Transverse colon (tissue), 4 donors: Measurements from ENCODE around the gene GABBR2. TPM values are rescaled to one million over a fixed set of nuclear protein-coding genes. Genes with fewer than 3 reads are reported as not detected.

ENCODE experiments used
- DNase-seq: peaks from one replicate; pipeline ENCODE4 v3.0.0-alpha.2; 2019
- H3K27ac ChIP-seq, 4 donors: fragments of 200-600 bp; sonication (generic); 2 replicates each; pipeline ENCODE4 v1.5.1; 2016 to 2018; ENCODE audit warnings: inconsistent platforms in 4 of 4
- H3K27me3 ChIP-seq: fragments of 200-600 bp; sonication (generic); 2 replicates; pipeline ENCODE4 v1.5.1; 2017; ENCODE audit warnings: inconsistent platforms
- H3K36me3 ChIP-seq, 4 donors: fragments of 200-600 bp; sonication (generic); 2 replicates each; pipeline ENCODE4 v1.5.1; 2017 to 2019; ENCODE audit warnings: inconsistent platforms in 4 of 4
- H3K4me1 ChIP-seq, 4 donors: fragments of 200-600 bp; sonication (generic); 2 replicates each; pipeline ENCODE4 v1.5.1; 2017 to 2020; ENCODE audit warnings: inconsistent platforms in 4 of 4
- H3K4me3 ChIP-seq, 4 donors: fragments of 200-600 bp; sonication (generic); 1 replicate in 1 of 4; 2 replicates in 3 of 4; pipeline versions ENCODE4 v1.5.1 to v1.6.1; 2017 to 2019; ENCODE audit warnings: inconsistent platforms in 4 of 4
- H3K9me3 ChIP-seq, 2 donors: fragments of 200-600 bp; sonication (generic); 2 replicates each; pipeline ENCODE4 v1.5.1; 2017 to 2019; ENCODE audit warnings: inconsistent platforms in 2 of 2
- EP300 ChIP-seq: sonication (generic); formaldehyde crosslinking; IDR thresholded peaks from one replicate; pipeline ENCODE4 v1.6.1; 2017; ENCODE audit warnings: antibody characterized with exemption, low read depth
- POLR2A ChIP-seq: fragments of 450-650 bp; IDR thresholded peaks from one replicate; pipeline ENCODE4 v1.6.1; 2016; ENCODE audit warnings: antibody characterized with exemption, mild to moderate bottlenecking, moderate library complexity
- POLR2AphosphoS5 ChIP-seq, 3 donors: sonication (generic); formaldehyde crosslinking; IDR thresholded peaks; one replicate each; pipeline ENCODE4 v1.6.1; 2016; ENCODE audit warnings: antibody characterized with exemption in 3 of 3
- WGBS, 2 donors: methylation state at CpG; one replicate each; pipeline ENCODE4 v1.1.5; 2018; ENCODE audit warnings: low coverage in 1 of 2; 5-methylcytosine and 5-hydroxymethylcytosine counted together
- in situ Hi-C, 4 donors: fragments of 200-750 bp; cut with MboI; loops; one replicate each; pipeline versions ENCODE4 v1.15.0 to v1.15.1; 2017; ENCODE audit warnings: low sequenced_read_pairs in 3 of 4, low pct_ligation_motif_present in 1 of 4, low pct_unique_long_range_greater_than_20kb in 1 of 4
- intact Hi-C: fragments of 100-400 bp; cut with DNase I; formaldehyde crosslinking; loops from one replicate; pipeline ENCODE4 v1.15.1; 2023; ENCODE audit warnings: low total_unique reads
- total RNA-seq, 4 donors: library from RNA; depleted of rRNA; stranded (reverse); fragments of >200 nt; gene quantifications; one replicate each; pipeline ENCODE4 v1.1.0, GENCODE V29; 2016
- TF ChIP-seq, protein P1 (sequence below), 5 experiments: fragments of 200-600 bp in 3 of 5; fragments of 450-650 bp in 2 of 5; sonication (generic) in 3 of 5; IDR thresholded peaks; 1 replicate in 2 of 5; 2 replicates in 3 of 5; pipeline ENCODE4 v1.5.1; 2016 to 2017; ENCODE audit warnings: antibody characterized with exemption in 5 of 5, inconsistent platforms in 3 of 5, mild to moderate bottlenecking in 2 of 5, moderate library complexity in 1 of 5

GABBR2 gene
- total RNA-seq, 4 donors from 2014 or later, result not detected

DNA sequence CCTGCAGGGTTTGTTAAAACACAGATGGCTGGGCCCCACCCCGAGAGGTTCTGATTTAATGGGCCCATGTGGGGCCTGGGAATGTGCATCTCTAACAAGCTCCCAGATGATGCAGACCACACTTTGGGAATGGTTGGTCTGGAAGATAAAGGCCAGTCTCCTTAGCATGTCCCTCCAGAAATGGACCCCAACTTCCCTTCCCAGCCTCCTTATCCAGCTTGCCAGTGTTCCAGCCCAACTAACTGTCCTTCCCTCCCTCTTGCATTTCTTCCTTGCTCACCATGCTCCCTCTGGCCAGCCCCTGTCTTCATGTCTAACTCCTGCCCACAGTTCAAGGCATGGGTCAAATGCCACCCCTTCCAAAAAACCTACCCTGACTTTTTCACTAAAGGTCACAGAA, 257.2 kb downstream of the GABBR2 start:
- Histone ChIP-seq H3K9me3 (no peaks in the 10 kb centered on the region), H3K4me1 (no peaks in the 10 kb centered on the region), H3K4me3 (no peak overlapping the region), H3K36me3 (no peaks in the 10 kb centered on the region), H3K27me3 (no peaks in the 10 kb centered on the region), H3K27ac (no peak overlapping the region)
- in situ Hi-C loops, result no loop called here
- intact Hi-C loops, result no loop called here
- no peak for DNase-seq
- TF ChIP-seq, protein P1, sequence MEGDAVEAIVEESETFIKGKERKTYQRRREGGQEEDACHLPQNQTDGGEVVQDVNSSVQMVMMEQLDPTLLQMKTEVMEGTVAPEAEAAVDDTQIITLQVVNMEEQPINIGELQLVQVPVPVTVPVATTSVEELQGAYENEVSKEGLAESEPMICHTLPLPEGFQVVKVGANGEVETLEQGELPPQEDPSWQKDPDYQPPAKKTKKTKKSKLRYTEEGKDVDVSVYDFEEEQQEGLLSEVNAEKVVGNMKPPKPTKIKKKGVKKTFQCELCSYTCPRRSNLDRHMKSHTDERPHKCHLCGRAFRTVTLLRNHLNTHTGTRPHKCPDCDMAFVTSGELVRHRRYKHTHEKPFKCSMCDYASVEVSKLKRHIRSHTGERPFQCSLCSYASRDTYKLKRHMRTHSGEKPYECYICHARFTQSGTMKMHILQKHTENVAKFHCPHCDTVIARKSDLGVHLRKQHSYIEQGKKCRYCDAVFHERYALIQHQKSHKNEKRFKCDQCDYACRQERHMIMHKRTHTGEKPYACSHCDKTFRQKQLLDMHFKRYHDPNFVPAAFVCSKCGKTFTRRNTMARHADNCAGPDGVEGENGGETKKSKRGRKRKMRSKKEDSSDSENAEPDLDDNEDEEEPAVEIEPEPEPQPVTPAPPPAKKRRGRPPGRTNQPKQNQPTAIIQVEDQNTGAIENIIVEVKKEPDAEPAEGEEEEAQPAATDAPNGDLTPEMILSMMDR (IDR thresholded peaks at IDR 0.05), result no peak
- TF ChIP-seq POLR2AphosphoS5 (IDR thresholded peaks at IDR 0.05) (no peak), EP300 (no peak), POLR2A (no peak)
- WGBS, 2 donors, result 42% methylated on average over 1 of the region's 1 CpG; no CpG with 5 or more reads in 1 of the 2 donors

DNA sequence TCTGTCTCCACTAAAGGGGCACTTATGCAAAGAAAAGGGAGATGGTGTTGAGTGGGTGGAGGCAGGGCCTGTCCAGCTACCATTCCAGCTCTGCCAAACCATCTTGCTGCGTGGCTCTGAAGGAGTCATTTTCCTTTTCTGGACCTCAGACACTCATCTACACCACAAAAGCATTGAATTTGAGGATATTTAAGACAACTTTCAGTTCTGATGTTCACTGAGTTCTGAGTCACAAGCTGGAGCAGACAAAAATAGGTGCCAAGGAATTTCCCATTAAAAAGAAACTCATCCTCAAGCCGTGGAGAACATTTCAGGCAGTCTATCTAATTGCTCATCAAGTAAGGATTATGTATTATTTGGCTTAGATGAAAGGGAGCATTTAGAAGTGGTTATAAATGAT, 258.2 kb downstream of the GABBR2 start:
- 50 to 73% methylated on average over 2 of the region's 2 CpGs for WGBS, 2 donors
- TF ChIP-seq EP300, result no peak
- no peak for TF ChIP-seq POLR2A
- TF ChIP-seq, protein P1 (IDR thresholded peaks at IDR 0.05), result no peak
- TF ChIP-seq POLR2AphosphoS5 (IDR thresholded peaks at IDR 0.05), result no peak
- in situ Hi-C loops, result no loop called here

DNA sequence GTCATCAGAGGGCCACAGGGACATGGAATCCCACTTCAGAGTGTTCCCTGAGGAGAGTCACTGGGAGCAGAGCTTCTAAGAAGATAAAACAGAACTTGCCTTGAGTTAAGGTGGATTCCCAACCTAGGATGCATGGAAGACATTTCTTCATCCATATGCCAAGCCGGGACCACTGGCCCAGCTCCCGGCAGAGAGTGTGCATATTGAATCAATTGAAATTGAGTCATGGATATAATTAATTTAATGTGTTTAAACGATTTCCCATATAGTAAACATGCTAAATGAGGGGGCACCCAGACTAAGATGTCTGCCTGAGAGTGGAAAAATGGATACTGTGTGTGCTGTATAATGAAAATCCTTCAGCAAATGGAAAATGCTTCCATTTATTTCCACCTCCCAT, 258.9 kb downstream of the GABBR2 start:
- 70 to 75% methylated on average over 3 of the region's 3 CpGs for WGBS, 2 donors
- no peaks in the 10 kb centered on the region for H3K4me1 ChIP-seq
- no peak for DNase-seq
- no peaks in the 10 kb centered on the region for H3K9me3 ChIP-seq
- H3K36me3 ChIP-seq, result no peaks in the 10 kb centered on the region
- no peak overlapping the region for H3K27ac ChIP-seq
- H3K27me3 ChIP-seq, result no peaks in the 10 kb centered on the region
- intact Hi-C loops, result no loop called here
- in situ Hi-C loops, result no loop called here
- no peak for TF ChIP-seq POLR2A
- TF ChIP-seq, protein P1 (IDR thresholded peaks at IDR 0.05), result no peak
- TF ChIP-seq POLR2AphosphoS5 (IDR thresholded peaks at IDR 0.05), result no peak
- no peak for TF ChIP-seq EP300
- H3K4me3 ChIP-seq, result no peak overlapping the region

More for the DNA sequence above, 258.2 kb downstream of the GABBR2 start:
- no peaks in the 10 kb centered on the region for H3K4me1 ChIP-seq
- H3K4me3 ChIP-seq, result no peak overlapping the region
- no peak overlapping the region for H3K27ac ChIP-seq
- H3K36me3 ChIP-seq, result no peaks in the 10 kb centered on the region
- H3K27me3 ChIP-seq, result no peaks in the 10 kb centered on the region
- H3K9me3 ChIP-seq, result no peaks in the 10 kb centered on the region
- no peak for DNase-seq
- intact Hi-C loops, result no loop called here

GRCh38 chr9:98445576-98445975, 263.2 kb downstream of the GABBR2 start:
- intact Hi-C loops (no loop called here), in situ Hi-C loops (no loop called here)
- Histone ChIP-seq H3K27ac (no peak overlapping the region), H3K4me3 (no peak overlapping the region), H3K9me3 (no peaks in the 10 kb centered on the region), H3K36me3 (no peaks in the 10 kb centered on the region), H3K4me1 (no peaks in the 10 kb centered on the region), H3K27me3 (no peaks in the 10 kb centered on the region)
- no peak for TF ChIP-seq POLR2A
- no peak for TF ChIP-seq POLR2AphosphoS5 (IDR thresholded peaks at IDR 0.05)
- TF ChIP-seq, protein P1 (IDR thresholded peaks at IDR 0.05), result no peak
- TF ChIP-seq EP300, result no peak
- no peak for DNase-seq
- WGBS, 2 donors, result 50 to 80% methylated on average over 1 of the region's 1 CpG
